ENCODE data around the gene NLN.
A peak's percentile ranks its signal among the peaks of the same experiment; 100 is the strongest.
"Not testable (repeated sequence)": the region's sequence is repeated elsewhere in the genome, so short reads cannot be mapped to it uniquely, and the experiment has no call there.

Gene NLN

GRCh38 chr5:65788296-65788695 lies 66.3 kb downstream of the NLN start:
- H3K4me2 ChIP-seq (ENCODE audit: low read length, poor library complexity, severe bottlenecking); H2BK120ac ChIP-seq (ENCODE audit: low read depth, low read length); H3K27me3 ChIP-seq (ENCODE audit: control insufficient read depth in 1 of 2, insufficient read depth in 1 of 2, low read length in 2 of 2); H3K4me1 ChIP-seq (ENCODE audit: control insufficient read depth, insufficient read depth, low read depth, low read length); H2AFZ ChIP-seq (ENCODE audit: low read depth, low read length); H2BK15ac ChIP-seq (ENCODE audit: low read depth, poor library complexity, severe bottlenecking); H3K4me3 ChIP-seq (ENCODE audit: insufficient read depth in 1 of 2, low read depth in 1 of 2, low read length in 2 of 2); H2AK5ac ChIP-seq (ENCODE audit: low read length, severe bottlenecking); H3K9ac ChIP-seq (ENCODE audit: low read length); H4K8ac ChIP-seq (ENCODE audit: low read length); H3K27ac ChIP-seq (ENCODE audit: low read length, poor library complexity, severe bottlenecking); H2BK5ac ChIP-seq (ENCODE audit: low read depth, low read length, poor library complexity, severe bottlenecking); H4K91ac ChIP-seq (ENCODE audit: low read length); H3K79me1 ChIP-seq (replicated peaks; ENCODE audit: low read length, poor library complexity, severe bottlenecking); DNase-seq; H3K18ac ChIP-seq (ENCODE audit: low read depth in 1 of 2, low read length in 2 of 2); H3K9me3 ChIP-seq (ENCODE audit: control insufficient read depth, low read length); H3K23ac ChIP-seq (ENCODE audit: low read length in 2 of 2); H2BK12ac ChIP-seq (ENCODE audit: low read length in 2 of 2); H3K14ac ChIP-seq (ENCODE audit: low read length in 2 of 2); H3K4ac ChIP-seq (ENCODE audit: low read depth in 1 of 2, low read length in 2 of 2): not testable (repeated sequence)
- WGBS, result 80% methylated on average over 2 of the region's 2 CpGs
- peaks cover 2 to 59% of the 10 kb centered on the region in 2 experiments for H3K36me3 ChIP-seq (ENCODE audit: control insufficient read depth in 1 of 2, insufficient read depth in 2 of 2, low read depth in 1 of 2, low read length in 2 of 2)

GRCh38 chr5:65790371-65791163 lies 68.6 kb downstream of the NLN start:
- Histone ChIP-seq H3K79me1 (replicated peaks; ENCODE audit: low read length, poor library complexity, severe bottlenecking) (peaks cover 1% of the 10 kb centered on the region), H3K23ac (ENCODE audit: low read length in 2 of 2) (no peak overlapping the region), H2BK12ac (ENCODE audit: low read length in 2 of 2) (no peak overlapping the region), H3K18ac (ENCODE audit: low read depth in 1 of 2, low read length in 2 of 2) (no peak overlapping the region), H2BK5ac (ENCODE audit: low read depth, low read length, poor library complexity, severe bottlenecking) (no peak overlapping the region), H2BK120ac (ENCODE audit: low read depth, low read length) (no peak overlapping the region), H3K9me3 (ENCODE audit: control insufficient read depth, low read length) (no peaks in the 10 kb centered on the region), H3K9ac (ENCODE audit: low read length) (no peak overlapping the region), H3K36me3 (ENCODE audit: control insufficient read depth in 1 of 2, insufficient read depth in 2 of 2, low read depth in 1 of 2, low read length in 2 of 2) (peaks cover 11 to 68% of the 10 kb centered on the region in 2 experiments), H3K27ac (ENCODE audit: low read length, poor library complexity, severe bottlenecking) (no peak overlapping the region), H2BK15ac (ENCODE audit: low read depth, poor library complexity, severe bottlenecking) (no peak overlapping the region), H2AK5ac (ENCODE audit: low read length, severe bottlenecking) (no peak overlapping the region), H3K4me3 (ENCODE audit: insufficient read depth in 1 of 2, low read depth in 1 of 2, low read length in 2 of 2) (no peak overlapping the region), H3K4me2 (ENCODE audit: low read length, poor library complexity, severe bottlenecking) (no peak overlapping the region), H3K27me3 (ENCODE audit: control insufficient read depth in 1 of 2, insufficient read depth in 1 of 2, low read length in 2 of 2) (no peaks in the 10 kb centered on the region), H3K4ac (ENCODE audit: low read depth in 1 of 2, low read length in 2 of 2) (no peak overlapping the region), H3K4me1 (ENCODE audit: control insufficient read depth, insufficient read depth, low read depth, low read length) (no peaks in the 10 kb centered on the region), H4K8ac (ENCODE audit: low read length) (no peak overlapping the region), H4K91ac (ENCODE audit: low read length) (no peak overlapping the region), H2AFZ (ENCODE audit: low read depth, low read length) (no peak overlapping the region), H3K14ac (ENCODE audit: low read length in 2 of 2) (no peak overlapping the region)
- 98% methylated on average over 4 of the region's 6 CpGs for WGBS
- DNase-seq, result no peak

GRCh38 chr5:65791712-65792673 lies 70.0 kb downstream of the NLN start:
- WGBS, result 98% methylated on average over 12 of the region's 17 CpGs
- Histone ChIP-seq H3K79me1 (replicated peaks; ENCODE audit: low read length, poor library complexity, severe bottlenecking) (peaks cover 1% of the 10 kb centered on the region), H3K27me3 (ENCODE audit: control insufficient read depth in 1 of 2, insufficient read depth in 1 of 2, low read length in 2 of 2) (no peaks in the 10 kb centered on the region), H3K14ac (ENCODE audit: low read length in 2 of 2) (no peak overlapping the region), H3K9ac (ENCODE audit: low read length) (no peak overlapping the region), H4K91ac (ENCODE audit: low read length) (no peak overlapping the region), H2AFZ (ENCODE audit: low read depth, low read length) (no peak overlapping the region), H3K4me1 (ENCODE audit: control insufficient read depth, insufficient read depth, low read depth, low read length) (no peaks in the 10 kb centered on the region), H2BK5ac (ENCODE audit: low read depth, low read length, poor library complexity, severe bottlenecking) (no peak overlapping the region), H3K4me3 (ENCODE audit: insufficient read depth in 1 of 2, low read depth in 1 of 2, low read length in 2 of 2) (no peak overlapping the region), H3K4me2 (ENCODE audit: low read length, poor library complexity, severe bottlenecking) (no peak overlapping the region), H3K9me3 (ENCODE audit: control insufficient read depth, low read length) (no peaks in the 10 kb centered on the region), H3K23ac (ENCODE audit: low read length in 2 of 2) (no peak overlapping the region), H3K27ac (ENCODE audit: low read length, poor library complexity, severe bottlenecking) (no peak overlapping the region), H3K4ac (ENCODE audit: low read depth in 1 of 2, low read length in 2 of 2) (no peak overlapping the region), H2BK120ac (ENCODE audit: low read depth, low read length) (no peak overlapping the region), H2BK15ac (ENCODE audit: low read depth, poor library complexity, severe bottlenecking) (no peak overlapping the region), H2AK5ac (ENCODE audit: low read length, severe bottlenecking) (no peak overlapping the region), H3K18ac (ENCODE audit: low read depth in 1 of 2, low read length in 2 of 2) (peak overlapping the region in 1 of 2 experiments; percentile 11), H3K36me3 (ENCODE audit: control insufficient read depth in 1 of 2, insufficient read depth in 2 of 2, low read depth in 1 of 2, low read length in 2 of 2) (peaks cover 11 to 58% of the 10 kb centered on the region in 2 experiments), H4K8ac (ENCODE audit: low read length) (no peak overlapping the region), H2BK12ac (ENCODE audit: low read length in 2 of 2) (no peak overlapping the region)
- no peak for DNase-seq

GRCh38 chr5:65796269-65796668 lies 74.3 kb downstream of the NLN start:
- no peaks in the 10 kb centered on the region for H3K27me3 ChIP-seq (ENCODE audit: control insufficient read depth in 1 of 2, insufficient read depth in 1 of 2, low read length in 2 of 2)
- H3K4me3 ChIP-seq (ENCODE audit: insufficient read depth in 1 of 2, low read depth in 1 of 2, low read length in 2 of 2), result no peak overlapping the region
- no peak overlapping the region for H3K23ac ChIP-seq (ENCODE audit: low read length in 2 of 2)
- peaks cover 11 to 35% of the 10 kb centered on the region in 2 experiments for H3K36me3 ChIP-seq (ENCODE audit: control insufficient read depth in 1 of 2, insufficient read depth in 2 of 2, low read depth in 1 of 2, low read length in 2 of 2)
- peaks cover 5% of the 10 kb centered on the region for H3K79me1 ChIP-seq (replicated peaks; ENCODE audit: low read length, poor library complexity, severe bottlenecking)
- no peak overlapping the region for H4K8ac ChIP-seq (ENCODE audit: low read length)
- no peak overlapping the region for H2BK12ac ChIP-seq (ENCODE audit: low read length in 2 of 2)
- H3K4me2 ChIP-seq (ENCODE audit: low read length, poor library complexity, severe bottlenecking), result no peak overlapping the region
- H2BK5ac ChIP-seq (ENCODE audit: low read depth, low read length, poor library complexity, severe bottlenecking), result no peak overlapping the region
- no peaks in the 10 kb centered on the region for H3K9me3 ChIP-seq (ENCODE audit: control insufficient read depth, low read length)
- no peak overlapping the region for H3K4ac ChIP-seq (ENCODE audit: low read depth in 1 of 2, low read length in 2 of 2)
- H3K27ac ChIP-seq (ENCODE audit: low read length, poor library complexity, severe bottlenecking), result no peak overlapping the region
- DNase-seq, result no peak
- no peak overlapping the region for H3K18ac ChIP-seq (ENCODE audit: low read depth in 1 of 2, low read length in 2 of 2)
- no peak overlapping the region for H2BK15ac ChIP-seq (ENCODE audit: low read depth, poor library complexity, severe bottlenecking)
- H2BK120ac ChIP-seq (ENCODE audit: low read depth, low read length), result no peak overlapping the region
- no peak overlapping the region for H2AFZ ChIP-seq (ENCODE audit: low read depth, low read length)
- no peaks in the 10 kb centered on the region for H3K4me1 ChIP-seq (ENCODE audit: control insufficient read depth, insufficient read depth, low read depth, low read length)
- WGBS, result no CpG with 5 or more reads among the region's 1 CpG
- H3K9ac ChIP-seq (ENCODE audit: low read length), result no peak overlapping the region
- H3K14ac ChIP-seq (ENCODE audit: low read length in 2 of 2), result no peak overlapping the region
- H2AK5ac ChIP-seq (ENCODE audit: low read length, severe bottlenecking), result no peak overlapping the region
- no peak overlapping the region for H4K91ac ChIP-seq (ENCODE audit: low read length)
